ENCODE data around the gene LRRK1.

DNA sequence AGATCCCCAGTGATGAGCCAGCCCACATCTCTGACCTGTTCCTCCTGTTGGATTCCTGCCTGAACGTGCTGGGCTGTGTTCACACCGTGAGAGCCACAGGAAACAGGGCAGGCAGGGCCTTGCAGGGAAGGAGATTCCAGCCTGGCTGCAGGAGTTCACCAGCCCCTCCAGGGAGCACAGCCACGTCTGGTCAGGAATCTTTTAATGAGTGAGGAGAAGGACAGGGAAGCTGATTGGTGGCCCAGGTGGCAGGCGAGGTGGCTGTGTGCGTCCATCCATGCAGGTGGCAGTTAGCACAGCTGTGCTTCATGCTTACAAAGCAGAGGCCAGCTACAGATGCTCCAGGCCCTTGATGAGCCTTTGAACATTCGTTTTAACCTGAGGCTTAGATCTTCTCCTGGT is 10.5 kb downstream of the LRRK1 start:
- TF ChIP-seq, protein P1, sequence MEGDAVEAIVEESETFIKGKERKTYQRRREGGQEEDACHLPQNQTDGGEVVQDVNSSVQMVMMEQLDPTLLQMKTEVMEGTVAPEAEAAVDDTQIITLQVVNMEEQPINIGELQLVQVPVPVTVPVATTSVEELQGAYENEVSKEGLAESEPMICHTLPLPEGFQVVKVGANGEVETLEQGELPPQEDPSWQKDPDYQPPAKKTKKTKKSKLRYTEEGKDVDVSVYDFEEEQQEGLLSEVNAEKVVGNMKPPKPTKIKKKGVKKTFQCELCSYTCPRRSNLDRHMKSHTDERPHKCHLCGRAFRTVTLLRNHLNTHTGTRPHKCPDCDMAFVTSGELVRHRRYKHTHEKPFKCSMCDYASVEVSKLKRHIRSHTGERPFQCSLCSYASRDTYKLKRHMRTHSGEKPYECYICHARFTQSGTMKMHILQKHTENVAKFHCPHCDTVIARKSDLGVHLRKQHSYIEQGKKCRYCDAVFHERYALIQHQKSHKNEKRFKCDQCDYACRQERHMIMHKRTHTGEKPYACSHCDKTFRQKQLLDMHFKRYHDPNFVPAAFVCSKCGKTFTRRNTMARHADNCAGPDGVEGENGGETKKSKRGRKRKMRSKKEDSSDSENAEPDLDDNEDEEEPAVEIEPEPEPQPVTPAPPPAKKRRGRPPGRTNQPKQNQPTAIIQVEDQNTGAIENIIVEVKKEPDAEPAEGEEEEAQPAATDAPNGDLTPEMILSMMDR (IDR thresholded peaks at IDR 0.05) = no peak
- TF ChIP-seq POLR2A (IDR thresholded peaks at IDR 0.05) (no peak), EP300 (IDR thresholded peaks at IDR 0.05) (no peak)

Measured in ovary (tissue), 3 donors.